GM18861 (cell line): ENCODE measurements around the gene PSMB3.
"Not testable (repeated sequence)": the region's sequence is repeated elsewhere in the genome, so short reads cannot be mapped to it uniquely, and the experiment has no call there.

Experiments
- ATAC-seq: cut with Tn5 transposase; IDR thresholded peaks from one replicate; pipeline ENCODE4 v1.9.1; 2021; ENCODE audit not compliant: unreplicated experiment

PSMB3 gene

GRCh38 chr17:38748892-38749222, 3.7 kb upstream of the PSMB3 start:
- ATAC-seq = no peak

DNA sequence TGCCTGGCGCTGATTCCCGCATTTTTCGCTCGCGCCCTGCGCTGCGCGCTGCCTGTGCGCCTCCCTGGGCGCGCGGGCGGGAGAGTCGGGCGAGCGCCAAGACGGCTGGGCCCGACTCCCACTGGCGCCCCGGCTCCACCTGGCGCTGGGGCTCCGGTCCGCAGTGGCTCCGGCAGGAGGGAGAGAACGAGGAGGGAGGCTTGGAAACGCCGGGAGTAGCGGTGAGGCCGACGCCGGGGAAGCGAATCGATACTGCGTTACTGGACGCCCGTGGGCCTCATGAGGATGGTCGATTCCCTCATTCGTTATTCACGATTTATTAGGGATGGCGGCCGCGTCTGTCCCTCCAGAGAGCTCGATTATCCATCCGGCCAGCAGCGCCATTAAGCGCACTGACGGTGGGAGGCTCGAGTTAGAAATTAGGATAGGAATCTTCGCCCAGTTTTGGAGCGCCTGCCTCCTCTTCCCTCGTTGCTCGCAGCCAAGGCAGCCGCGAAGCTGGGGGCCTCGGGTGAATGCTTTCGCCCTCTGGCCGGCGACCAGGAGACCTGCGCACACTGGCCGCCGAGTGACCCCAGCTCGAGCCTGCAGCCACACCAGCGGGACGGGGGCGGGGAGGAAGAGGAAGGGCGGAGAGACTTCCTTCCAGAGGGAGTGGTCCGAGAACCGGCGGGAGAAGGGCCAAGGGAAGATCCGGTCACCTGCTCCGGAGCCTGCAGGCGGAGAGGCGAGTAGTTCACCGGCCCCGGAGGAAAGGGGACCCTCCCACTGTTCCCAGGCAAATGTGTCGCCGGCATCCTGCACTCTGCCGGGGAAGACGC, 3.1 kb upstream of the PSMB3 start:
- ATAC-seq = no peak

DNA sequence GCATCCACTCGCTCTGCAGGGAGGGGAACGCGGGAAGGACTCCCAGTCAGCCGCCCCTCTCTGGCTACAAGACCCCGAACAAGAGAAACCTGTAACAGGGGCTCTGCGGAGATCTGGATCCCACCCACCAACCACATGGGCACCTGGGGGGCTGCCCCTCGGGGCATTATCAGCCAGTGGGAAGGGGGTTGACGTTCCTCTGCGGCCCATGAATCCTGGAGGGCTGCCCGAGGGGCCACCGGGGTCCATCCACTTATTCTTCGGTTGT, 2.6 kb upstream of the PSMB3 start:
- ATAC-seq = no peak

- ATAC-seq = no peak
Measured at GRCh38 chr17:38750312-38751121, 2.0 kb upstream of the PSMB3 start.

DNA sequence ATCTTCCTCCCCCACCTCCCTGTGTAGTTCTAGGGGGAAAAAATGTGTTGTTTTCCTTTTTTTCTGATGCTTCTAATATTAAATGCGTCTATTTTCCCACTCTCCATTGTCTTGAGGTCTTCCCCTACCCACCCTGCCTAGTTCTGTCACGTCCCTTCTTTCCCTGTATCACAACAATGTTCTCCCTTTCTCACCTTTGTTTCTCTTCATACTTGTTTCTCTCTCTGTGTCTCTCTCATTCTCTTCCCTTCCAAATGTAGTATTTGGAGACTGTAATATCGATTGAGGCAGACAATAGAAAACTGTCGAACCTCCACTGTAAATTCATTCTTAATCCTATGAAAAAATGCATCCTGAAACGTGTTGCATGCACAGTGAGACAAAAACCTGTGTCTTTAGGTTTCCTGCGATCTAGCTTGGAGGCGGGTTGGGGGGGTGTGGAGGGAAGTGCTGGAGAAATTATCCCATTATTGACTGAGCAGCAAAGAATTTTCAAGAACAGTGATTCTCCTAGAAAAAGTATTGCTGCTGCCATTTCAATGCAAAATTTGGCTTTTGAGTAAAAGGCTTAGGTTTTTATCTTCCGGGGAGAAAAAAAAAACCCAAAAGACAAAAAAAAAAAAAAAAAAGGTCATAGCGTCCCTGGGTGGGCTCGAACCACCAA, 1.3 kb upstream of the PSMB3 start:
- no peak for ATAC-seq

DNA sequence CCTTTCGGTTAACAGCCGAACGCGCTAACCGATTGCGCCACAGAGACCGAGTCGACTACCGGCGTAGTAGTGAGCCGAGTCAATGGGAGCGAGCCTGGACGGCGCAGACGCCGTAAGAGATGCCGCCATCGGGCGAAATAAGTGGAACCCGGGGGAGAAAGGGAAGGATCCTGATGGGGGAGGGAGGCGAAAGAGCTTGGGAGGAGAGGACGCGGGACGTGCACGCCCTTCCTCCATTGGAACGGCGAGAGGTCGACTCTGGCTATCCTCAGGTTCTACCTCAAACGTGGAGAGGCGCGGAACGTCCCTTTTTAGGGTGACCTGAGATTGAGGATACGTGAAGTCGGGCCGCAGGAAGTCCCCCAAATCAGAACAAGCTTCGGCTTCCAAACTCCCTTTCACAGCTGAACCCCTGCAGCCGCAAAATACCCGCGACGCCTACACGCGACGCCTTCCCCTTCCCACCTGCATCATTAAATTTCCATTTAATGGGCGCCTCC, 683 bp upstream of the PSMB3 start:
- peak; percentile 24 for ATAC-seq

- no peak for ATAC-seq
Measured at GRCh38 chr17:38753071-38753506, 548 bp downstream of the PSMB3 start.

DNA sequence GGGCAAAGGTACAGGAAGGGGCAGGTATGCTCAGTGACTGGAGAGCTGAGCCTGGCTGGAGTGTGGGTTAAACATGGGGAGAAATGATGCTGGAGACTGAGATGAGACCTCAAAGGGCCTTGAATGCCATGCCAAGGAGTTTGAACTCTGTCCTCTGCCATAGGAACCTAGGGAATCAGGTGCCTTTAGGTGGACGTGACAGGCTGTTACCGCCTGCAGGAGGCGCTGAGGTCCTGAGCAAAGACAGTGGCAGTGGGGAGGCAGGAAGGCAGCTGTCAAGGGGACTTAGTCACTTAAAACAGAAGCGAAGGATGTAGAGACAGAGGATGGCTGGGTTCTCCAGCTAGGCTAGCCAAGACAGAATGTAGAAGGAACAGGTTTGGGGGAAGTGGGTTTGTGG, 9.1 kb downstream of the PSMB3 start:
- no peak for ATAC-seq

DNA sequence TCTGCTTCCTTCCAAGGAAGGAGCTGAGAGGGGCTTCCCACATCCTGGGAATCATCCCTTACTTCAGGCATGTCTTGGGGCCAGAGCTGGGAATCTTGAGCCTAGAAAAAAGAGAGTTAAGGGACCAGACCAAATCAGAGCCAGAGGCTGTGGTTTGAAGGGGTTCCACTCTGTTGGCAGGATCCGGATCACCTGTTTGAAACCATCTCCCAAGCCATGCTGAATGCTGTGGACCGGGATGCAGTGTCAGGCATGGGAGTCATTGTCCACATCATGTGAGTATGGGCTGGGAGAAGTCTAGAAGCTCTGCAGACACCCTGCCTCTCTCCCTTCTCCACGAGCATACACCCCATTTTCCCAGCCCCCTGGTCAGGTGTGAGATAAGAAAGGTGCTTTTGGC, 9.7 kb downstream of the PSMB3 start:
- no peak for ATAC-seq

DNA sequence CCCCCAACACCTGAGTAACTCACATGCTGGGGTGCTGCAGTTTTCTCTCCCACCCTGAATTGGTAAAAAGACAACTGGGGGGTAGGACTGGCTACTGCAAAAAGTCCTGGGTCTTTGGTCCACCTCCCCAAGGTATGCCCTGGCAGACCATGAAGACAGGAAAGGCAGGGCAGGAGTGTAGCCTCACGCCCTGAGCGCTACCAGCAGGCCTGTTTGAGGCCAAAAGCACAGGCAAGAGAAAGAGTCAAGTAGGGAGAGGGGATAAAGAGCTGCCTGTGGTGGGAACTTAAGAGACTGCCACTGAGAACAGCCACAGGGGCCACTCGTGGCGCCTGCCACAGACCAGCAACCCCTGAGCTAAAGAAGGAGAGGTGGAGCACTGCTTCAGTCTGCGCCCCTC, 13.8 kb downstream of the PSMB3 start:
- no peak for ATAC-seq

DNA sequence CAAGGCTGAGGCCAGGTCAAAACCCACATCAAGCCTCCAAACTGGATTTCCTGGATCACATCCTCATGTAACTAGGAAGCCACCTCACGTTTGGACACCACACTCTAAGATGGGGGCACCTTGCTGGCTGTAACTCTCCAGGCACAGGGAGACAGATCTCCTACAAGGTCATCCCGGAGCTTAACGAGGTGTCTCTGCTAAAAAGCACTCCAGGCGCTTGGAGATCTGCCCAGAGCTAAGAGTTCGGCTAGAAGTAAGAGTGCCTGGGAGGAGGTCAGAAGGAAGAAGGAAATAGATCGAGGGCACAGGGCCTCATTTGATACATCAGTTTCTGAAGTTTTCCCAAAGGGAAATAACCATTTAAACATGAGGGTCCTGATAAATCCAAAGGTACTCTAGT, 15.9 kb downstream of the PSMB3 start:
- ATAC-seq = no peak

DNA sequence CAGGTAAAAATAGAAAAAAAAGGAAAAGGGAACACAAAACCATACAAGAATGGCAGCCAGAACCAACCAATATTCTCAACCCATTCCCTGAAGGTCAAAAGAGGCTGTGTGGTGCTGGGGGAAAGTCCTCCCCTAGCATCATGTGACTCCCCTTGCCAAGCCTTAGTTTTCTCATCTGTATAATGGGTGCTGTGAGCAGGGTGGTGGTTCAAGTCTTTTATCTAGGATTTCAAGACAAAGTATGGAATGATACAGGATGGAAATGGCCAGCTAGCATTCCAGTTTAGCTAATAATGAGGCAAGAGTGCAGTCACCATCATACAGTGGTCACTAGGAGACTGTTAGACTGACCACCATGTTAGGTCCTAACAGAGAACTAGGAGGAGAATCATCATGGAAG, 20.7 kb downstream of the PSMB3 start:
- no peak for ATAC-seq

- no peak for ATAC-seq
Measured at GRCh38 chr17:38777641-38778250, 25.2 kb downstream of the PSMB3 start.

GRCh38 chr17:38779965-38780752, 27.6 kb downstream of the PSMB3 start:
- ATAC-seq = no peak

GRCh38 chr17:38783227-38783626, 30.7 kb downstream of the PSMB3 start:
- ATAC-seq = no peak

- no peak for ATAC-seq
Measured at GRCh38 chr17:38786372-38786771, 33.8 kb downstream of the PSMB3 start.

DNA sequence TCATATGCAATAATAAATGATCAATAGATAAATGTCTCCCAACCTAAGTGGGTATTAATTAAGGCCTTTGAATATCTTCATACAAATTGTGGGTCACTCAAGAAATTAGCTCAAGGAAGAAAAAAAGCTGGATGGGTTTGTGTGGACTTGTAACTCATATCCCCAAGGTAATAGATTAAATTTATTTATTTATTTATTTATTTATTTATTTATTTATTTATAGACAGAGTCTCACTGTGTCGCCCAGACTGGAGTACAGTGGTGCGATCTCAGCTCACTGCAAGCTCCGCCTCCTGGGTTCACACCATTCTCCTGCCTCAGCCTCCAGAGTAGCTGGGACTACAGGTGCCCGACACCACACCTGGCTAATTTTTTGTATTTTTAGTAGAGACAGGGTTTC, 35.5 kb downstream of the PSMB3 start:
- not testable (repeated sequence) for ATAC-seq

DNA sequence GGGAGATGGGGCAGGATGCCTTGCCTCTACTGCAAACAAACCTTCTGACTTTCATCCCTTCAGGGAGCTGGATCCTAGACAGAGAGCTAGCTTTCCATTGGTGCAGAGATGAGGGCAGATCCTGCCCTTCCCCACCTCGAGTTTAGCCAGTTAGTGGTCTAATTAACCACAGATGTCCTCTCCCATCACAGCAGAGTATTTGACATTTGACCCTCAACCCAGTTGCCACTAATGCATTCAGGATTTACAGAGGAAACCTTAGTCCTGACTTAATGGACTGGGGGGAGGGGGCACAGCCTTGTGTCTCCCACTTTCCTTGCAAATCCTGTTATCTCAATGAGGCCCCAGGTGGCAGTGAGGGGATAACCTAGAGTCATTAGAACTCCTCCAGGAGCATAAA, 36.6 kb downstream of the PSMB3 start:
- no peak for ATAC-seq

DNA sequence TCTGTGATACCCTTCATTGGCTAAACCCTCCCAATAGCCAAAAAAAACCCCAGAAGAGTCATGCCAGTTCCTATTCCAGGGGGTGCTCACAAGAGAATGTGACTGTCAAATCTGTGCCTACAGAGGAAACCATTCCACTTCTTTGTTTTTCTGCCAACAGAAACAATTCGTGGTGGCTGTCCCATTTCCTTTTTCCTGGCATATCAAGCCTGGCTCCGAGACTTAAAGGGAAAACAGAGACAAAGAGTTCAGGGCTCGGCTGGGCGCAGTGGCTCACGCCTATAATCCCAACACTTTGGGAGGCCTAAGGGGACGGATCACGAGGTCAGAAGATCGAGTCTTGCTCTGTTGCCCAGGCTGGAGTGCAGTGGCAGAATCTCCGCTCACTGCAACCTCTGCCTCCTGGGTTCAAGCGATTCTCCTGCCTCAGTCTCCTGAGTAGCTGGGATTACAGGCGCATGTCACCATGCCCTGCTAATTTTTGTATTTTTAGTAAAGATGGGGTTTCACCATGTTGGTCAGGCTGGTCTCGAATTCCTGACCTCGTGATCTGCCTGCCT, 37.7 kb downstream of the PSMB3 start:
- not testable (repeated sequence) for ATAC-seq

DNA sequence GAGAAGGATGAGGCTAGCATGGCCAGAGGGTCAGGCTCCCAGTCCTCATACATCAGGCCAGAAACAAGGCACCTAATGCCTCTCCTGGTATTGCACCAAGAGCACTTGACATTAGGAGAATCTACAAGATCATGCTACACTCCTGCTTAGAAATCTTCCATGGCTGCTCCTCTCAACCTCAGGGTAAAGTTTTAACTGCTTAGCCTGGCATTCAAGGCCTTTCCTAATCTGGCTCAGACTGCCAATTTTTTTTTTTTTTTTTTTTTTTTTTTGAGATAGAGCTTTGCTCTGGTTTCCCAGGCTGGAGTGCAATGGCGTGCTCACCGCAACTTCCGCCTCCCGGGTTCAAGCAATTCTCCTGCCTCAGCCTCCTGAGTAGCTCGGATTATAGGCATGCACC, 38.6 kb downstream of the PSMB3 start:
- ATAC-seq = no peak
